PC-3 (cell line): Measurements from ENCODE around the gene ASPSCR1. TPM values are rescaled to one million over a fixed set of nuclear protein-coding genes. Genes with fewer than 3 reads are reported as not detected.

Experiments
- ATAC-seq: fragments of 200-7000 bp; cut with Tn5 transposase; 2 replicates; pipeline ENCODE4 v1.9.1; 2020; ENCODE audit warnings: mild to moderate bottlenecking, moderate library complexity
- BruUV-seq: library from RNA; stranded (reverse); fragments of 400-500 nt; replicated peaks from 2 replicates; lab custom pipeline; 2021; lab: Mats Ljungman, UMichigan
- CTCF ChIA-PET: fragments of 300-600 bp; sonication (Branson Sonifier 250); formaldehyde crosslinking; loops from one replicate; lab custom pipeline; 2022; ENCODE audit warnings: antibody characterized with exemption; lab: Charles Lee
- POLR2A ChIA-PET: fragments of 300-600 bp; sonication (Branson Sonifier 250); formaldehyde crosslinking; loops from one replicate; lab custom pipeline; 2022; ENCODE audit warnings: antibody characterized with exemption; ENCODE audit not compliant: unreplicated experiment; lab: Charles Lee
- DNase-seq: peaks from one replicate; pipeline ENCODE4 v3.0.0-alpha.2; 2015
- H2AFZ ChIP-seq: fragments of 300-600 bp; sonication (generic); 2 replicates; pipeline ENCODE4 v1.6.0; 2016; ENCODE audit warnings: antibody characterized with exemption, low read length
- H3F3A ChIP-seq: fragments of 300-600 bp; sonication (generic); one replicate; pipeline ENCODE4 v1.6.0; 2017; ENCODE audit warnings: antibody characterized with exemption, low read length, control low read depth, mild to moderate bottlenecking; ENCODE audit not compliant: unreplicated experiment
- H3K27ac ChIP-seq: fragments of 300-600 bp; sonication (generic); 2 replicates; pipeline ENCODE4 v1.5.1; 2016; ENCODE audit warnings: mild to moderate bottlenecking, low read length
- H3K27me3 ChIP-seq: fragments of 300-600 bp; sonication (generic); 2 replicates; pipeline ENCODE4 v1.6.1; 2016; ENCODE audit warnings: low read length, mixed read lengths
- H3K36me3 ChIP-seq: fragments of 300-600 bp; sonication (generic); 2 replicates; pipeline ENCODE4 v1.6.1; 2016; ENCODE audit warnings: low read depth, mixed run types, low read length, mixed read lengths
- H3K4me1 ChIP-seq: fragments of 300-600 bp; sonication (generic); 2 replicates; pipeline ENCODE4 v1.5.1; 2016; ENCODE audit warnings: low read length; ENCODE audit not compliant: insufficient read depth
- H3K4me2 ChIP-seq: fragments of 300-600 bp; sonication (generic); 2 replicates; pipeline ENCODE4 v1.6.0; 2016; ENCODE audit warnings: low read length
- H3K4me3 ChIP-seq: fragments of 300-600 bp; sonication (generic); 2 replicates; pipeline ENCODE4 v1.5.1; 2016; ENCODE audit warnings: mild to moderate bottlenecking, low read length, mixed read lengths
- H3K79me2 ChIP-seq: fragments of 300-600 bp; sonication (generic); 2 replicates; pipeline ENCODE4 v1.6.1; 2017; ENCODE audit warnings: low read length, mixed read lengths
- H3K9ac ChIP-seq: fragments of 300-600 bp; sonication (generic); 2 replicates; pipeline ENCODE4 v1.6.0; 2016; ENCODE audit warnings: mild to moderate bottlenecking, low read length
- H3K9me2 ChIP-seq: fragments of 300-600 bp; sonication (generic); replicated peaks from 2 replicates; pipeline ENCODE4 v1.6.1; 2016; ENCODE audit warnings: mixed run types, low read length, mixed read lengths
- H3K9me3 ChIP-seq: fragments of 300-600 bp; sonication (generic); 2 replicates; pipeline ENCODE4 v1.6.1; 2016; ENCODE audit warnings: low read length, mixed read lengths
- H4K20me1 ChIP-seq: fragments of 300-600 bp; sonication (generic); 2 replicates; pipeline ENCODE4 v1.6.1; 2016; ENCODE audit warnings: low read length, mixed read lengths
- CTCF ChIP-seq: fragments of 300-600 bp; sonication (generic); conservative IDR thresholded peaks from 2 replicates; pipeline ENCODE4 v1.5.1; 2017; ENCODE audit warnings: antibody characterized with exemption, low read depth, mild to moderate bottlenecking, low read length
- EZH2 ChIP-seq: fragments of 300-600 bp; sonication (generic); IDR thresholded peaks from one replicate; pipeline ENCODE4 v1.6.1; 2017; ENCODE audit warnings: antibody characterized with exemption, mild to moderate bottlenecking, low read length; ENCODE audit not compliant: unreplicated experiment
- EZH2phosphoT487 ChIP-seq: fragments of 300-600 bp; sonication (generic); IDR thresholded peaks from 2 replicates; pipeline ENCODE4 v1.6.1; 2018; ENCODE audit warnings: mild to moderate bottlenecking, antibody characterized with exemption, low read length, borderline replicate concordance
- intact Hi-C: fragments of 100-400 bp; cut with micrococcal nuclease; formaldehyde crosslinking; loops from 2 replicates; pipeline ENCODE4 v1.9.0; 2023
- total RNA-seq: library from RNA; depleted of rRNA; stranded (reverse); fragments of >200 nt; gene quantifications from 2 replicates; pipeline ENCODE4 v1.2.3, GENCODE V29; 2014

The ASPSCR1 gene
- total RNA-seq, 1 experiment from 2014 or later: 31.5 TPM

GRCh38 chr17:82022310-82022980, 45.0 kb downstream of the ASPSCR1 start, which contains the start of gene CENPX:
Gene CENPX, minus strand, starts transcription at chr17:82022878. Its CDS starts 17 bp downstream, at chr17:82022861.
- Histone ChIP-seq H3K4me1 (peaks cover 21% of the 10 kb centered on the region; the same call in 1 of the 2 replicates), H3K9me3 (no peaks in the 10 kb centered on the region), H4K20me1 (peaks cover 7% of the 10 kb centered on the region; the same call in 1 of the 2 replicates), H3F3A (no peaks in the 10 kb centered on the region), H3K36me3 (no peaks in the 10 kb centered on the region; the same call in 1 of the 2 replicates), H3K27me3 (no peaks in the 10 kb centered on the region), H3K4me2 (peak within 1 kb of the TSS; percentile 99), H3K4me3 (peak within 1 kb of the TSS; percentile 100), H2AFZ (peak within 1 kb of the TSS; percentile 80), H3K9me2 (no peaks in the 10 kb centered on the region), H3K9ac (peak within 1 kb of the TSS; percentile 98), H3K79me2 (peaks cover 43% of the 10 kb centered on the region), H3K27ac (peak within 1 kb of the TSS; percentile 57)
- ATAC-seq (no peak; the same call in 1 of the 2 replicates), DNase-seq (no peak)
- POLR2A ChIA-PET: interaction anchor here (0.7 kb wide), 1 partner anchor 23 kb away, joined by 3 read pairs; no protein-coding TSS in a partner anchor
- CTCF ChIA-PET: interaction anchor here (0.6 to 4.8 kb wide), 8 partner anchors 15 to 315 kb away, joined by 4 to 40 read pairs (median 6); partner anchors contain the start of gene DCXR
- intact Hi-C loops: no loop called here
- BruUV-seq: TSS peak; percentile 45
- no peak for TF ChIP-seq EZH2
- no peak for TF ChIP-seq CTCF
- no peak for TF ChIP-seq EZH2phosphoT487

GRCh38 chr17:82022981-82023446, 45.6 kb downstream of the ASPSCR1 start, which contains the start of gene LRRC45:
Gene LRRC45, plus strand, starts transcription at chr17:82023305. Its CDS starts 339 bp downstream, at chr17:82023644.
- CTCF ChIA-PET: interaction anchor here (0.7 to 4.8 kb wide), 4 partner anchors 15 to 137 kb away, joined by 4 to 40 read pairs (median 8); partner anchors contain the start of gene DCXR
- H3K9me2 ChIP-seq: no peaks in the 10 kb centered on the region
- H3K9me3 ChIP-seq: no peaks in the 10 kb centered on the region
- no peaks in the 10 kb centered on the region for H3F3A ChIP-seq
- peak within 1 kb of the TSS; percentile 57 for H3K27ac ChIP-seq
- intact Hi-C loops: no loop called here
- no TSS peak for BruUV-seq
- peak within 1 kb of the TSS; percentile 99 for H3K4me2 ChIP-seq
- H2AFZ ChIP-seq: peak within 1 kb of the TSS; percentile 80
- H4K20me1 ChIP-seq: peaks cover 7% of the 10 kb centered on the region; the same call in 1 of the 2 replicates
- TF ChIP-seq EZH2: no peak
- TF ChIP-seq EZH2phosphoT487: no peak
- TF ChIP-seq CTCF: no peak
- no peaks in the 10 kb centered on the region; the same call in 1 of the 2 replicates for H3K36me3 ChIP-seq
- peak within 1 kb of the TSS; percentile 98 for H3K9ac ChIP-seq
- peaks cover 21% of the 10 kb centered on the region; the same call in 1 of the 2 replicates for H3K4me1 ChIP-seq
- DNase-seq: peak; percentile 99
- peaks cover 43% of the 10 kb centered on the region for H3K79me2 ChIP-seq
- H3K27me3 ChIP-seq: no peaks in the 10 kb centered on the region
- H3K4me3 ChIP-seq: peak within 1 kb of the TSS; percentile 100
- POLR2A ChIA-PET: interaction anchor here (0.7 kb wide), 1 partner anchor 23 kb away, joined by 3 read pairs; no protein-coding TSS in a partner anchor
- ATAC-seq: peak; percentile 84
